ENCODE data around the gene CTCFL.
A peak's percentile ranks its signal among the peaks of the same experiment; 100 is the strongest.

The CTCFL gene

DNA sequence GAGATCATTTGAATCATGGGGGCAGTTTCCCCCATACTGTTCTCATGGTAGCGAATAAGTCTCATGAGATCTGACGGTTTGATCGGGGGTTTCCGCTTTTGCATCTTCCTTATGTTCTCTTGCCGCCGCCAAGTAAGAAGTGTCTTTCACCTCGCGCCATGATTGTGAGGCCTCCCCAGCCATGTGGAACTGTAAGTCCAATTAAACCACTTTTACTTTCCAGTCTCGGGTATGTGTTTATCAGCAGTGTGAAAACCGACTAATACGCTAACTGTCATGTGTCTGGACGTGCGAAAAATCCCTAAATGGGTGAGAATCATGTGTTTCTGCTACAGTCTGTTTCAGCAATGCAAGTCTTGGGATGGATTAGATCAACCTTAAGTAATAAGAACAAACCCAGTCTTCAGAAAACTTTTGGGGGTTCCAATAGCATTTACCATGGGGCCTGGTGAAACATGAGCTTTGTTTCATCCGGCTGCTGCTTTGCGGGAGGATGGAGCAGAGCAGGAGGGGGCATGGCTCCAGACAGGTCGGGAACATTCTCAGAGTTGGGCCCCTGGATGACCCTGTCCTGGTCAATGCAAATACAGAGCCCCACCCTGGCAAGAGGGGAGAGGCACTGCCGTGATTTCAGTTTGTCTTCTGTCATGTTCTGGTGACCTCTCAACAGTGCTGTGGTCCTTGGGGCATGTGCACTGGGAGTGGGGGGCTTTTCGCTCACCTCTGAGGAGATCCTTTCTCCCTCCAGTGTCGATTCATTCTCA is 41.5 kb downstream of the CTCFL start:
- Histone ChIP-seq H4K8ac (ENCODE audit: low read depth, low read length) (no peak overlapping the region), H3K36me3 (ENCODE audit: control insufficient read depth in 1 of 2, insufficient read depth in 2 of 2, low read length in 2 of 2) (no peaks in the 10 kb centered on the region), H3K4ac (ENCODE audit: low read depth, low read length) (no peak overlapping the region), H3K4me1 (ENCODE audit: control insufficient read depth in 1 of 2, insufficient read depth in 2 of 2, low read length in 2 of 2) (no peaks in the 10 kb centered on the region), H3K4me3 (ENCODE audit: low read depth, low read length) (no peak overlapping the region), H3K18ac (ENCODE audit: low read length) (no peak overlapping the region), H3K9ac (ENCODE audit: low read length) (no peak overlapping the region), H3K79me1 (ENCODE audit: low read length) (no peaks in the 10 kb centered on the region), H3K9me3 (ENCODE audit: insufficient read depth, low read depth, low read length) (no peaks in the 10 kb centered on the region), H3K14ac (ENCODE audit: low read length) (no peak overlapping the region), H3K79me2 (ENCODE audit: control insufficient read depth, insufficient read depth, low read length, poor library complexity) (no peaks in the 10 kb centered on the region), H3K4me2 (ENCODE audit: low read length) (no peak overlapping the region), H3K27ac (ENCODE audit: low read depth, low read length) (no peak overlapping the region), H2BK5ac (ENCODE audit: low read depth, low read length, poor library complexity) (no peak overlapping the region), H4K91ac (ENCODE audit: low read depth, low read length) (no peak overlapping the region), H2AFZ (ENCODE audit: insufficient read depth, low read length, poor library complexity) (no peak overlapping the region), H2BK12ac (ENCODE audit: low read length) (no peak overlapping the region), H3K23ac (ENCODE audit: low read length) (no peak overlapping the region), H3K27me3 (ENCODE audit: insufficient read depth, low read length) (no peaks in the 10 kb centered on the region), H2AK5ac (ENCODE audit: low read length) (no peak overlapping the region), H2BK120ac (ENCODE audit: insufficient read depth, low read length, poor library complexity) (peak overlapping the region; percentile 31), H4K12ac (ENCODE audit: low read depth, low read length) (no peak overlapping the region)
- DNase-seq: no peak
- no CpG with 5 or more reads among the region's 19 CpGs for WGBS (ENCODE audit: extremely low coverage, insufficient coverage, insufficient read length)

DNA sequence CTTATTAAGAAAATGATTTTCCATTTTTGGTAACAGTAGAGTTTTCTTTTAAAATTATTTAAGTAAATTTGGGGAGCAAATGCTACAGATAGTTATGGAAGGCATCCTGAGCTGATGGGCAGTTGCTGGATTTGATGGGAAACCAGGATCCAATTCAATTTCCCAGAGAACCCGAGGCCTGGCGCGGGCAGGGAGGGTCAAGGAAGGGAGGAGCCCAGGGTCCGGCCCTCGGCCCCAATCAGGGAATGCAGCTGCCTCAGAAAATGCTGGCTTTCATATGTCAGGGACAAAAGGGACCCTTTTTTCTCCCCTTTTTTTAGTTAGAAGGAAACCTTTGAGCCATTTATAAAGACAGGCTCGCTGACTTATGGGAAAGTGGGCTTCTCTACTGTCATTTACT is 42.1 kb downstream of the CTCFL start:
- H3K27me3 ChIP-seq (ENCODE audit: insufficient read depth, low read length): no peaks in the 10 kb centered on the region
- H3K9ac ChIP-seq (ENCODE audit: low read length): no peak overlapping the region
- no peak overlapping the region for H2AFZ ChIP-seq (ENCODE audit: insufficient read depth, low read length, poor library complexity)
- no peaks in the 10 kb centered on the region for H3K79me1 ChIP-seq (ENCODE audit: low read length)
- no peak overlapping the region for H3K4ac ChIP-seq (ENCODE audit: low read depth, low read length)
- H3K4me1 ChIP-seq (ENCODE audit: control insufficient read depth in 1 of 2, insufficient read depth in 2 of 2, low read length in 2 of 2): no peaks in the 10 kb centered on the region
- no peak for DNase-seq
- H2BK5ac ChIP-seq (ENCODE audit: low read depth, low read length, poor library complexity): no peak overlapping the region
- no peak overlapping the region for H3K4me3 ChIP-seq (ENCODE audit: low read depth, low read length)
- no peak overlapping the region for H2BK12ac ChIP-seq (ENCODE audit: low read length)
- H3K36me3 ChIP-seq (ENCODE audit: control insufficient read depth in 1 of 2, insufficient read depth in 2 of 2, low read length in 2 of 2): no peaks in the 10 kb centered on the region
- no peak overlapping the region for H2BK120ac ChIP-seq (ENCODE audit: insufficient read depth, low read length, poor library complexity)
- no peaks in the 10 kb centered on the region for H3K79me2 ChIP-seq (ENCODE audit: control insufficient read depth, insufficient read depth, low read length, poor library complexity)
- no peak overlapping the region for H4K12ac ChIP-seq (ENCODE audit: low read depth, low read length)
- H3K4me2 ChIP-seq (ENCODE audit: low read length): no peak overlapping the region
- H3K27ac ChIP-seq (ENCODE audit: low read depth, low read length): no peak overlapping the region
- H4K8ac ChIP-seq (ENCODE audit: low read depth, low read length): no peak overlapping the region
- no peak overlapping the region for H3K14ac ChIP-seq (ENCODE audit: low read length)
- H4K91ac ChIP-seq (ENCODE audit: low read depth, low read length): no peak overlapping the region
- WGBS (ENCODE audit: extremely low coverage, insufficient coverage, insufficient read length): no CpG with 5 or more reads among the region's 6 CpGs
- H2AK5ac ChIP-seq (ENCODE audit: low read length): no peak overlapping the region
- no peak overlapping the region for H3K23ac ChIP-seq (ENCODE audit: low read length)
- H3K18ac ChIP-seq (ENCODE audit: low read length): no peak overlapping the region
- no peaks in the 10 kb centered on the region for H3K9me3 ChIP-seq (ENCODE audit: insufficient read depth, low read depth, low read length)

GRCh38 chr20:57482148-57482547 is 42.8 kb downstream of the CTCFL start:
- H3K27ac ChIP-seq (ENCODE audit: low read depth, low read length): no peak overlapping the region
- no peak overlapping the region for H3K4me3 ChIP-seq (ENCODE audit: low read depth, low read length)
- no peak overlapping the region for H3K9ac ChIP-seq (ENCODE audit: low read length)
- H2BK12ac ChIP-seq (ENCODE audit: low read length): no peak overlapping the region
- no peak overlapping the region for H2BK120ac ChIP-seq (ENCODE audit: insufficient read depth, low read length, poor library complexity)
- H3K27me3 ChIP-seq (ENCODE audit: insufficient read depth, low read length): no peaks in the 10 kb centered on the region
- no peak overlapping the region for H4K8ac ChIP-seq (ENCODE audit: low read depth, low read length)
- H3K18ac ChIP-seq (ENCODE audit: low read length): no peak overlapping the region
- no peak overlapping the region for H3K23ac ChIP-seq (ENCODE audit: low read length)
- H3K14ac ChIP-seq (ENCODE audit: low read length): no peak overlapping the region
- no peaks in the 10 kb centered on the region for H3K79me1 ChIP-seq (ENCODE audit: low read length)
- H4K91ac ChIP-seq (ENCODE audit: low read depth, low read length): no peak overlapping the region
- no peak overlapping the region for H2AFZ ChIP-seq (ENCODE audit: insufficient read depth, low read length, poor library complexity)
- no CpG with 5 or more reads among the region's 11 CpGs for WGBS (ENCODE audit: extremely low coverage, insufficient coverage, insufficient read length)
- H3K4ac ChIP-seq (ENCODE audit: low read depth, low read length): no peak overlapping the region
- H3K79me2 ChIP-seq (ENCODE audit: control insufficient read depth, insufficient read depth, low read length, poor library complexity): no peaks in the 10 kb centered on the region
- no peak overlapping the region for H4K12ac ChIP-seq (ENCODE audit: low read depth, low read length)
- no peak overlapping the region for H2AK5ac ChIP-seq (ENCODE audit: low read length)
- peak in 1 of 2 donors; percentile 48 for DNase-seq
- H3K4me1 ChIP-seq (ENCODE audit: control insufficient read depth in 1 of 2, insufficient read depth in 2 of 2, low read length in 2 of 2): no peaks in the 10 kb centered on the region
- no peaks in the 10 kb centered on the region for H3K9me3 ChIP-seq (ENCODE audit: insufficient read depth, low read depth, low read length)
- H3K4me2 ChIP-seq (ENCODE audit: low read length): no peak overlapping the region
- H3K36me3 ChIP-seq (ENCODE audit: control insufficient read depth in 1 of 2, insufficient read depth in 2 of 2, low read length in 2 of 2): no peaks in the 10 kb centered on the region
- H2BK5ac ChIP-seq (ENCODE audit: low read depth, low read length, poor library complexity): no peak overlapping the region

DNA sequence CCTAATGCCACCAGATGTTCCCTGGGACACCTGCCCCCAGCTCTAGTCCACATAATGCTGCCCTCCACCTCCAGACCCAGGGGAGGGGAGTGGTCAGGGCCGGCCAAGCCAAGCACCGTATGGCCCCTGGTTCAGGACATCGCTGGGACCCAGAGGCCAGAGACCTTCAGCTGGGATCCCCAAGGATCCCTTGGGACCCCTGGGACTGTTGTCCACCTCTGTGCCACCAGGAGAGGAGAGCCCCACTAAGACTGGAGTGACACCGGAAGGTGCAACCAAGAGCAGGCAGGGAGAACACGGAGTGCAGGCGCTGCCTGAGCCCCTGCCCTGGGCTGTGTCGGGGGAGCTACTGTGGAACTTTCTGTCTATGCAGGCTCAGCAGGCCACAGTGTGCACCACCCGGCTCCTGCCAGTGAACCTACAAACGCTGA is 43.6 kb downstream of the CTCFL start:
- H3K79me2 ChIP-seq (ENCODE audit: control insufficient read depth, insufficient read depth, low read length, poor library complexity): no peaks in the 10 kb centered on the region
- H3K27ac ChIP-seq (ENCODE audit: low read depth, low read length): no peak overlapping the region
- no peak overlapping the region for H3K4me3 ChIP-seq (ENCODE audit: low read depth, low read length)
- no peak overlapping the region for H3K23ac ChIP-seq (ENCODE audit: low read length)
- H2BK12ac ChIP-seq (ENCODE audit: low read length): no peak overlapping the region
- H2BK120ac ChIP-seq (ENCODE audit: insufficient read depth, low read length, poor library complexity): no peak overlapping the region
- H3K9me3 ChIP-seq (ENCODE audit: insufficient read depth, low read depth, low read length): no peaks in the 10 kb centered on the region
- no peak overlapping the region for H3K4me2 ChIP-seq (ENCODE audit: low read length)
- H2AK5ac ChIP-seq (ENCODE audit: low read length): no peak overlapping the region
- H4K8ac ChIP-seq (ENCODE audit: low read depth, low read length): no peak overlapping the region
- H3K4ac ChIP-seq (ENCODE audit: low read depth, low read length): no peak overlapping the region
- H3K4me1 ChIP-seq (ENCODE audit: control insufficient read depth in 1 of 2, insufficient read depth in 2 of 2, low read length in 2 of 2): no peaks in the 10 kb centered on the region
- no peaks in the 10 kb centered on the region for H3K79me1 ChIP-seq (ENCODE audit: low read length)
- no peak overlapping the region for H2AFZ ChIP-seq (ENCODE audit: insufficient read depth, low read length, poor library complexity)
- H3K14ac ChIP-seq (ENCODE audit: low read length): no peak overlapping the region
- H3K9ac ChIP-seq (ENCODE audit: low read length): no peak overlapping the region
- no peaks in the 10 kb centered on the region for H3K36me3 ChIP-seq (ENCODE audit: control insufficient read depth in 1 of 2, insufficient read depth in 2 of 2, low read length in 2 of 2)
- H2BK5ac ChIP-seq (ENCODE audit: low read depth, low read length, poor library complexity): no peak overlapping the region
- no CpG with 5 or more reads among the region's 9 CpGs for WGBS (ENCODE audit: extremely low coverage, insufficient coverage, insufficient read length)
- H4K12ac ChIP-seq (ENCODE audit: low read depth, low read length): no peak overlapping the region
- no peak for DNase-seq
- no peak overlapping the region for H4K91ac ChIP-seq (ENCODE audit: low read depth, low read length)
- H3K18ac ChIP-seq (ENCODE audit: low read length): no peak overlapping the region
- no peaks in the 10 kb centered on the region for H3K27me3 ChIP-seq (ENCODE audit: insufficient read depth, low read length)

All from trophoblast cell (in vitro differentiated cells and primary cell).